Measurements from ENCODE around the gene PGM2L1. TPM values are rescaled to one million over a fixed set of nuclear protein-coding genes. Genes with fewer than 3 reads are reported as not detected.
"Not testable (repeated sequence)": the region's sequence is repeated elsewhere in the genome, so short reads cannot be mapped to it uniquely, and the experiment has no call there.

The PGM2L1 gene
- total RNA-seq, 1 donor from 2014 or later, result 22.0 TPM

GRCh38 chr11:74417379-74417804, 19.2 kb upstream of the PGM2L1 start:
- peaks cover 2% of the 10 kb centered on the region for H3K9me3 Mint-ChIP-seq (ENCODE audit: low read depth)
- H3K4me3 Mint-ChIP-seq (ENCODE audit: unreplicated experiment), result no peak overlapping the region
- no peak for TF ChIP-seq CTCF (IDR thresholded peaks at IDR 0.05)
- no peak for DNase-seq (ENCODE audit: low spot score)
- H3K4me1 Mint-ChIP-seq (ENCODE audit: low read depth), result peaks cover 29% of the 10 kb centered on the region
- no peaks in the 10 kb centered on the region for H3K36me3 Mint-ChIP-seq (ENCODE audit: low read depth)
- no peaks in the 10 kb centered on the region for H3K27me3 Mint-ChIP-seq (ENCODE audit: low read depth)
- H3K27ac Mint-ChIP-seq (ENCODE audit: unreplicated experiment), result peak overlapping the region; percentile 42

GRCh38 chr11:74416974-74417373, 18.7 kb upstream of the PGM2L1 start:
- H3K27ac Mint-ChIP-seq (ENCODE audit: unreplicated experiment); H3K36me3 Mint-ChIP-seq (ENCODE audit: low read depth); H3K4me3 Mint-ChIP-seq (ENCODE audit: unreplicated experiment); H3K9me3 Mint-ChIP-seq (ENCODE audit: low read depth); H3K27me3 Mint-ChIP-seq (ENCODE audit: low read depth); DNase-seq (ENCODE audit: low spot score): not testable (repeated sequence)
- H3K4me1 Mint-ChIP-seq (ENCODE audit: low read depth), result peaks cover 29% of the 10 kb centered on the region

GRCh38 chr11:74412733-74413359, 14.6 kb upstream of the PGM2L1 start:
- no peak for DNase-seq (ENCODE audit: low spot score)
- no peak for TF ChIP-seq CTCF (IDR thresholded peaks at IDR 0.05)
- no peak overlapping the region for H3K27ac Mint-ChIP-seq (ENCODE audit: unreplicated experiment)
- no peaks in the 10 kb centered on the region for H3K36me3 Mint-ChIP-seq (ENCODE audit: low read depth)
- H3K4me1 Mint-ChIP-seq (ENCODE audit: low read depth), result peaks cover 13% of the 10 kb centered on the region
- H3K4me3 Mint-ChIP-seq (ENCODE audit: unreplicated experiment), result no peak overlapping the region
- H3K27me3 Mint-ChIP-seq (ENCODE audit: low read depth), result no peaks in the 10 kb centered on the region
- no peaks in the 10 kb centered on the region for H3K9me3 Mint-ChIP-seq (ENCODE audit: low read depth)

GRCh38 chr11:74412321-74412720, 14.1 kb upstream of the PGM2L1 start:
- H3K27ac Mint-ChIP-seq (ENCODE audit: unreplicated experiment), result no peak overlapping the region
- H3K4me1 Mint-ChIP-seq (ENCODE audit: low read depth), result peaks cover 8% of the 10 kb centered on the region
- DNase-seq (ENCODE audit: low spot score), result no peak
- no peaks in the 10 kb centered on the region for H3K36me3 Mint-ChIP-seq (ENCODE audit: low read depth)
- H3K4me3 Mint-ChIP-seq (ENCODE audit: unreplicated experiment), result no peak overlapping the region
- H3K9me3 Mint-ChIP-seq (ENCODE audit: low read depth), result no peaks in the 10 kb centered on the region
- no peaks in the 10 kb centered on the region for H3K27me3 Mint-ChIP-seq (ENCODE audit: low read depth)
- no peak for TF ChIP-seq CTCF (IDR thresholded peaks at IDR 0.05)

GRCh38 chr11:74409633-74410032, 11.4 kb upstream of the PGM2L1 start:
- no peak for TF ChIP-seq CTCF (IDR thresholded peaks at IDR 0.05)
- Mint-ChIP-seq H3K4me1 (ENCODE audit: low read depth) (no peaks in the 10 kb centered on the region), H3K9me3 (ENCODE audit: low read depth) (no peaks in the 10 kb centered on the region), H3K27ac (ENCODE audit: unreplicated experiment) (no peak overlapping the region), H3K36me3 (ENCODE audit: low read depth) (no peaks in the 10 kb centered on the region), H3K4me3 (ENCODE audit: unreplicated experiment) (no peak overlapping the region), H3K27me3 (ENCODE audit: low read depth) (no peaks in the 10 kb centered on the region)
- no peak for DNase-seq (ENCODE audit: low spot score)

Measured in chondrocyte (in vitro differentiated cells).